HG02943 (cell line): ENCODE results near the gene CCDC89.

Experiments used
- ATAC-seq: cut with Tn5 transposase; IDR thresholded peaks from one replicate; pipeline ENCODE4 v1.9.1; 2021; ENCODE audit warnings: mild to moderate bottlenecking, low read depth, moderate library complexity; ENCODE audit not compliant: unreplicated experiment

Gene CCDC89

DNA sequence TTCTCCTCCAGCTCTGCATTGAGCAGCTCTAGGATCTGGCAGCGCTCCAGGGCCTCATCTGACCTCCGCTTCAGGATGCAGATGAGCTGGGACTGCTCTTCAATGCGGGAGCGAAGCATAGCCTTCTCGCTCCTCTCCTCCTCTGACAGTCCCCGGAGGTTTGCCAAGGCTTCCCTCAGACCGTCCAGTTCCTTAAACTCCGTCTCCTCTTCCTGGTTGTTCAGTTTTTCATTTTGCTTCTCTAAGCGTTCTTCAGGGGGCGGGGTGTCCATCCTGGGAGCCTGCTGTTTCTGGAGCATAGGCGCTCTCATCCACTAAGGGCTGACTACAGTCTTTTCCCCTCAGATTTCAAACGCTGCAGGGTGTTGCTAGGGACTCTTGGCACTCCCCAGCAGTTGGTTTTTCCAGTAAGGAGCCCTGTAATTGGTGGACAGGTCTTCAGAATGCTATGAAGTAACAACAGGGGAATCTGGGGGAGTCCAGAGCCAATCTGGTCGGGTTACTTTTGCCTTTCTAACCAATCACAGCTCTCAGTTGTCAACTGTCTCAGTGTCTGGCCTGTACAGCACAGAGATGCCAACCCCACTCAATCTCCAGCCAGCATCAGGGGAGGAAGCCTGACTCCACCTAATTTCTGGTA lies at the start of gene CCDC89:
TSS of gene CCDC89 (minus strand) at position 376 of the 640 bp plus-strand sequence. CDS start at position 311, 65 bp downstream.
- no peak for ATAC-seq

DNA sequence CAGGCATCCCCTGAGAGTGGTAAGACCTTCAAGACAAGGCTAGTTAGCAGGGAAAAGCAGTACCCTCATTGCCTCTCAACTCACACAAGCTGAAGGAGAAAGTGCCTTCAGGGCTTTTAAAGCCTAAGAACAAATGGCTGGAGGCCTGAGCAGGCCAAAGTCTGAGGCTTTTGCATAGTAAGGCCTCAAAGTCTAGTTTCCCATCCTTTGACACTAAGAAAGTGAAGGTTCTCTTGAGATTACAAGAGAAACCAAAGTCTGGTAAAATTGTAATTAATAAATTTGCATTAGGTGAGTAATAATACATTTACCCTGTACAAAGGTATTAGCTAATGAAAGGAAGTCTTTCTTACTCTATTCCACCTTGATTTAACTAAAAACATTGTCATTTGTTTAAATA lies 47.0 kb upstream of the CCDC89 start:
- peak; percentile 74 for ATAC-seq

DNA sequence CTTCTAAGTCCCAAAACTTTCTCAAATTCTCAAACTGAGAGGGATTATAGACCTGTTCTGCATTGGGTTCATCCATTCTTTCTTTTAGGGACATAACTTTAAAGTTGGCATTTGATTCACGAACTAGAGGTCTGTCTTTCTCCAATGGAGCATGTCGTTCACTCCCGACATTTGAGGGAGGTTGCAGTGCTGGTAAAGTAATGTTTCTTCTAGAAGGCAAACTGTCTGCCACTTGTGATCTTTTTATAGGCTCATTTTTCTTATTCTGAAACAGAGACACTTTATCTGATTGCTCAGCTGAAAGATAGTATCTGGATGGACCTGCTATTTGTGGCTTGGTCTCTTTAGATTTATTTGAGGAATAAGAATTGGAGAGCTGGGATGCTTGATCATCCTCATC lies 40.4 kb upstream of the CCDC89 start:
- ATAC-seq: no peak

DNA sequence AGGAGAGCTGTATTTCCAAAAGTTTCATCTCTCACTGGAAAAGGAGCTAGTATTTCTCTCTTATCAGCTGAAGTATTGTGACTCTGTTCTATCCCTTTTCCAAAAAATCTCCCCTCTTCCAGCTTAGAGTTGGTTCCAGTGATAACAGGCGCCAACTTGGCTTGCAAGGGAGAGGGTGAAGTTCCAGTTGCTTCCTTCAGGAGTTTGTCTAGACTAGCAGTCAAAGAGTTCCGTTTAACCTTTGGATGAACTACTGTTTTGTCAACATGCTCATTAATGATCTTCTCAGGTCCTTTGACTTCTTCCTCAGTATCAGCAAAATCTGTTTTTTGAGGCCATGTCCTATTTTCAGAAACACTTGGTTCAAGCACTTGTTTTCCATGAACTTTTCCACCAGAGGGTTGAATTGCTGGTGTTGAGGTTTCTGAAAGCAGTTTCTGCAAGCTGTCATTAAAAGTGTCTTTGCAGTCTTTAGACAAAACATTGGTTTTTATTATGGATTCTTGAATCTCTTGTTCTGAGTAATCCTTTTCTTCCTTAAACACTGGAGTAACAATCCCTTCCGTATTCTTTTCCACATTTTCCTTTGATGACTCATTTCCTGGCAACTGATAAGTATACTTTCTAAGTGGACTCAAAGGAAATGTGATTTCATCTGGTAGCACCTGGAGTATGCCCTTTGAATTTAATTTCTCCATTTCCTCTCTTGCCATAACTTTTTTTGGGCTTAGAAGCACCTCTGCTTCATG lies 39.7 kb upstream of the CCDC89 start:
- ATAC-seq: no peak

DNA sequence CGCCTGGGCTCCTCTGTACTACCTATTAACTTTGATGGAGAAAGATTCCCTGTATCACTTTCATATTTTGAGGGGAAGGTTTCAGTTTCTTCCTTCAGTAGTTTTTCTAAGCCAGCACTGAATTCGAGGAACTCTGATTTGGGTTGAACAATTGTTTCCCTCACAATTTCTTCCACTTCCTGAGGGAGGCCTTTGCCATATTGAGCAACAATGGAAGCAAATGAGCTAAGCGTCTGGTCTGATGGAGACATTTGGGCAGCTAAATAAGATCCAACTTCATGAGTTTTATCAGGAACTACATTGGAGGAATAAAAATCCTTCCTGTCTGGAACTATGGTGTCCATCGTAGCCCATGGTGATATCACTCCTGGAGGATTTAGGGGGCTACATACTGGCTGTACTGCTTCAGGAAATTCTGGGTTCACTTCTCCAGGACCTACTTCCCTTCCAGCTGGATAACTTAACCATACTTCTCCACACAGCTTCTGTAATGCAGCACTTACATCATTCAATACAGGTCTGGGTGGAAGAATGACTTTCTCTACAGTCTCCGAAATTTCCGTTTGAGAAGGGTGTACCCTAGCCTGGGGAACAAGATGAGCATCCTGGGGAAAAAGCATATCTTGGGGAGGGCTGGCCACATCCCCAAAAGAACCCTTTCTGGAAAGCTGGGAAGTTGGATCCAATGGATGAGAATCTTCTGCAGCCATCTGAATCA lies 38.9 kb upstream of the CCDC89 start:
- no peak for ATAC-seq

DNA sequence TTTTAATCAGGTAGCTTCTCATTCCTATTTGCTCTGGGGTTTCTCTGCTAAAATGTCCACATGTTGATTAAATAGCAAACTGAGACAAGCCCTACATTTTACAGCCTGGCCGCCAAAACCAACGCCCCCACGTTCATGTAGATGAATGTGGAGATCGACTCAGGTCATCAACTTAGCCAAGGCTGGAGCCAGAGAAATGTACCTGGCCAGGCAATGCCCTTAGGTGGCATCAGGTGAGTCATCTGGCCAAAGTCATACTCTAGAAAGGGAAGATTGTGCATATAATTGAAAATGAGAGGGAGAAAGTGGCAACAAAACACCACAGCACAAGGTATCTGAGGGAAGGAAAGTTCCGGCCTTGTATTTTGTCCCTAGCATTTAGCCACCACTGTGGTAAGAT lies 37.1 kb upstream of the CCDC89 start:
- no peak for ATAC-seq

DNA sequence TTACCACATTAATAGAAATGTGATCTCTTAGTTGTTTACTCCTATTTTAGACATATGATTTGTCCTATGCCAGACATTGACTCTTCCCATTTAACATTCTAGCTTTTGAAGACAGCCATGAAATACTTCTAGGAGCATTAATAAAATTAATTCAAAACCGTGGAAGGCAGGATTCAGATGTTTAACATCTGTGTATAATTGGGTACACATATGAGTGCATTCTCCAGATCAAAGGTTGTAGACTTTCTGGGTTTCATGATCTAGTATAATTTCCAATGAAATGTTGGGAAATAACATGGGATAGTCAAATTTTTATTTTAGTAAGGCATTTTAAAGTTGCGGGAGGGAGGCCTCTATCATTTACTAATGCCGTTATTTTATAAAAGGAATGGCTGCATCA lies 35.2 kb upstream of the CCDC89 start:
- no peak for ATAC-seq

DNA sequence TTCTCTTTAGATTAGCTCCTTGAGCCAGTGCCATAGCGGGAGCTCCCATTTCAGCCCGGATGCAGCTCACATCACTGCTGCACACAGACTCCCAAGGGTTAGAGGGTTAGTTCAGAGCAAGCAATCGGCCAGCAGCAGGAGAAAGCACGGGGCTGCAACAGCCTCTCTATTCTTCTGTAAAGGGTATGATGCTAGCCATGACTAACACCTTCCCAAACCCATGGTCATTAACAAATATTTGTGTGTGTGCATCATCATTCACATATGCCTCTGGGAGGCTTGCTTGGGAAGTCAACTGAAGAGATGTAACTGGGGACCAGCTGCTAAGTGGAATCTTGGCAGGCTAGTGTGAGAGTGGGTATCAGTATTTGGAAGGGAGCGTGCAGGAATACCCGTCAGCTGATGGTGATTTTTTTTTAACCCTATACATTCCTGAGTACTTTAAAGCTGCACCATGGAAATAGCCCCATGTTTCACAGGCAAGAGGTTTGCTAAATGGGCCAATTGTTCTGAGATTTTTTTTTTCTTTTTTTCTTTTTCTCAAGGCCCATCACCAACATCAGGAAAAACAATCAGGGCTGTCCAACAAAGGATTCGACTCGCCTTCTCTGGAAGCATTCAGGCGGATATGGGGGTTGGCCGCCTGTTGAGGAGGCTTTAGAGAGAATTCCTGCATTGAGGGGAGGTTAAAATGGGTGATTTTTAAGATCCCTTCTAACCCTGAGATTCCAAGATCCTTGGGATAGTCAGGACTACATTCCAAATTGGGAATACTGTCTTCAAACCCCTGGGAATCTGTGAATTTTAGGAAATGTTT lies 33.2 kb upstream of the CCDC89 start:
- ATAC-seq: no peak

DNA sequence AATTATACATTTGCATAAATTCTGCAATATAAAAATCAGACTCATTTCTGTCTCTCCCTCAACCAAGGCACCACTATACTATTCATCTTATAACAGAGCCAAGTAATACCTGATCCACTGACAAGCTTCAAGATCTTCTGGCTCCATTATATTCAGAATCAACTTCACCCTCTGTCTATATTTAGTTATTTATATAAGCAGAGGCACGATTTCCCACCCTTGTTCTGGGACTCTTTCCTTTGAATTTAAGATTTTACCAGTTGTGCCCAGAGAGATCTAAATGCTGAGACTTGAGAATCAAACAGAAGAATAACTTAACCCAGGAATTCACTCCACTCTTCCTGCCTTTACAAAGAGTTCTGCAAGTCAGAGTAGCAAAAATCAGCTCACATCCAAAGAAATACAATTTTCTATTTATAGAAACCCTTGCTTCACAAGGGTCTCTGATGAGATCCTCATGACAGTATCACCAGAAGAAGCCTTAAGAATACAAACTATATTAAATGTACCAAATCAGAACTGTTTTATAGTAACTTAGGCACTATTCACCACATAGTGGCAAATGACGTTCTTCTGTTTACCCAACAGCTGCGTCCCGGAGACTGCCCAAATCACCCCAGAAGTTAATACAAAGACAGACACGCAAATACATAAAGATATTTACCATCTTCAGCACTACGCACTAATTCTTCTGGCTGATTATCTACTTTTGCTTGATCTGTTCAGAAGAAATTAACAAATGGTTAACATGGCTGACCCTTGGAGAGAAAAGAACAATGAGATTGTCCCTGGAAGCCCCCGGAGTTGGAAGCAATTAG lies 32.3 kb upstream of the CCDC89 start:
- no peak for ATAC-seq

DNA sequence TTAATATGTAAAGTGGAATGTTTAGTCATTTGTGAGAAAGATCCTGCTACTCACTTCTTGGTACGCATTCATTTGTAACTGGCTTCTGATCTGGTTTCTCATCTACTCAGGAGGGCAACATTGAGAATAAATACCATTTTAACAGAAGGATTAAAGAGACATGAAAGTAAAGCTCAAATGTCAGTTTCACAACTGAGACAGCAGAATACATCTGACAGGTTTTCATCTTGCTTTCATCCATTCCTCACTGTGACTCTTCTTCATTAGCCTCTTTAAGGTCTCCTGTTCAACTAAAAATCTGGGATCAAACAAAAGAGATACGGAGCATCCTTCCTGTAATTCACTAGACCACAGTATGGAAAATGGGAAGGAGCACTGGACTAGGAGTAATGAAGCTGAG lies 31.4 kb upstream of the CCDC89 start:
- no peak for ATAC-seq

DNA sequence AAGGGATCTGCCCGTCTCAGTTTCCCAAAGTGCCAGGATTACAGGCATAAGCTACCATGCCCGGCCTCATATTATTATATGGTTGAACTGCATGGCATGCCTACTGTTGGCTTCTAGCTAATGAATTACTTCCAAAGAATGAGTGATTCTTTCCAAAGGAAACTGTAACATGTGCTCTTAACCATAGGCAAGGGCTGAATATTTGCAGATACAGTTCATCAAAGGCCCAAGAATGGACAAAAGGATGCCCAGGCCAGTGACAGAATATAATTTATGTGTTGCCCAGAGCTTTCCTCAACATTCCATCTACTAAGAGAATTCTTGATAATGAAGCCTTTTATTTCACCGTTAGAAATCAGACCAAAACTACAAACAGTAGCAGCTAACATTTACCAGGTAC lies 27.0 kb upstream of the CCDC89 start:
- no peak for ATAC-seq

DNA sequence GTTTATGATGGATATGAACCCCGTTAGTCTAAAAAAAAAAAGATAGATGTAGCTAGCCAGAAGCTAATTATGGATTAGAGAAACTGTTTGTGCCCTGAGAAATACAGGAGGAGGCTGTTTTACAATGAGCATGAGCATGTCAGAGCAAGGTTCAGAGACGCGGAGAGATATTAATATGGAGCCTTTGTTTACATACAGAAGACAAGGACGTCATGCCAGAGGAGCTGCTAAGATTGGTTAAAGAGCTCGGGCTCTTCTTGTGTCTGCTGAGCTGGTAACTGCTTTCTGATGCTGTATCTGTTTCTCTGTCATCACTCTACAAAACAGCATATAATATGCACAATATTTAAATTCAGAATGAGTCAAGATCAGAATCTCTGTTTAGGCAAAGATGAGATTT lies 24.9 kb upstream of the CCDC89 start:
- ATAC-seq: no peak

DNA sequence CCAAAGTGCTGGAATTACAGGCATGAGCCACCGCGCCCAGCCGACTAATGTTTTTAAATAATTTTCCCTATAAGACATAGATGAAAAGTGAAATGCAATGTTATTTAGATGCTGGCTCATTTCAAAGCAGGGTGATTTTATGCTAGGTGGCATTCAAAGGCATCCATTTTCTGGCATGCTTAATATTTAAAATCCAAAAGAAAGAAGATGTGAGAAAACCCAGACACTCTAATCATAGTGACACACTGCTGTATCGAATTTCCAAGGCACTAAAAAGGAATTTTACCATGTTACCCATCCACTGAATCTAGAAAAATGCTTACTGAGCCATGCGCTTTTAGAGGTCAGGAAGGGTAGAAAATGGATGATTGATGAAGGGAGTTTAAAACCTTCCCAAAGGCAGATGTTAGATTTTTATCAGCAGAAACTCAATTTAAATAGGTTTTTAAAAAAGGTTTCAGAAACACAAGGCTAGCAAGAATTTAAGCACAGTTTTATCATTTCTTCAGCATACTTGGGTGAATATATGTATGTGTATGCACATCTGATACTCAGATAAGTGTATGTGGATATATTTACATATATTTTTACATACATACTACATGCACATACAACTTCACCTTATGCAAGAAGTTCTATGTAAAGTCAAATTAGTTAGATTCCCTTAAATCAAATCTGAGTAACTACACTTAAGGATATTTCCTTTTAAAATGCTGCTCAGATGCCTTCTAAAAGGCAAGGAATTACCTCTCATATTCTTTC lies 24.1 kb upstream of the CCDC89 start:
- no peak for ATAC-seq

DNA sequence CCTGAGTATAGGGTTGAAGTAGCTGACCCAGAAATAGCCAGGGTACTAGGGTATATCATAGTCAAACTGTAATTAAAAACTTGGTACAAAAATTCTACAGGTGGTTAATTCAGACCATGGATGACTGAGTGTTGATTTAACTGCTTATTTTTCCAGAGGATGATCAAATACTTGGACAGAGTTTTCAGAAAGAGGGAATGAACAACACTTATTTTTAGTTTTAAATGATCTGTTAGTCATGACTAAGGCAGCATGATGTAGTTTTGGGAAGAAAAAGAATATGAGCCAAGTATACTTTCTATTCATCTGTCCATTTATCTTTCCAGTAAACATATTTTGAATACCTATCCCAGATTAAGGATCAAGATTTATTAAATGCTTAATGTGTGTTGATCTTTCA lies 19.8 kb upstream of the CCDC89 start:
- no peak for ATAC-seq

DNA sequence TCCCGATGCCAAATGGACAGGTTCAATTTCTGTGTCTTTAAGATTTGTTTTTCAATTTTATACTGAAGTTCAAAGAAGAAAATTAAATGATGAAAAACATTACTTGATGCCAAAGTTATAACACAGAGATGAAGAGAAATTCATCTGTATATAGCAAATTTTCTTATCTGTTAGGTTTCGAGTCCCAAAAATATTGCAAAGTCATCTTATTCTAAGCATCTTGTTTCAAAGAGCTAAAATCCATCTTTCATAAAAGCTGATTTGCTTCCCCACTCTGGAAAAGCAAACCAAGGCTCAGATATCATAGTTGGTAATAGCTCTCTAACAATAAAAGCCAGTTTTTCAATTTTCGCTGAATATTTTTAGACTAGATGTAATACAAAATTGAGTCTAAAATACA lies 19.0 kb upstream of the CCDC89 start:
- no peak for ATAC-seq

DNA sequence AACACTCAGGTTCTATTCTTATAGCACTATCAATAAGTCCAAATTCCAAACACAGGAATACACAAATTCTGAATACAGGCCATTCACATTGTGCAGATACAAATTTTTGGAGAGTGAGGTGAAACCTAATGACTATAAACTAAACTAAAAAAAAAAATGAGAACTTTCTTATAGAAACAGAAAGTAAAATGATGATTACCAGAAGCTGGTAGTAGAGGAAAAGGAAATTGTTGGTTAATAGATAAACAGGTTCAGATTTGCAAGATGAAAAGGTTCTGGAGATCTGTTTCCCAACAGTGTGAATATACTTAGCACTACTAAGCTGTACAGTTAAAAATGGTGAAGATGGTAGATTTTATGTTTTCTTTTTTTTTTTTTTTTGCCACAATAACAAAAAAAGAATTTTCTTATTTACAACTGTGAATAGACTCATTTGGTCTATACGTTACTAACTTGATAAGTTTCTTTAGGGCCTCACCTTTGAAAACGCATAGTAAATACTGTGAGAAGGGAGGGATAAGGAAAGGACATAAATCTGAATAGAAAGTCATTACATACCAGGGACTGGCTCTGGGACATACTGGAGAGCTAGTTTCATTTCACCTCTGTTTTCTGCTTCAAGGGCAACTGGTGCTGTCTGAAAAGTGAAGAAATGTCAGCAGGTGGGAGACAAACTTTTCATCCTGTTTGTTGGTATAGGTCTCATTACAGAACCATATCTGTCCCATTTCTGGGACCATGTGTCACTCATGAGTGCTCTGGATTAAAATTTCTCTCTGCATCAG lies 14.2 kb upstream of the CCDC89 start:
- ATAC-seq: peak; percentile 84

DNA sequence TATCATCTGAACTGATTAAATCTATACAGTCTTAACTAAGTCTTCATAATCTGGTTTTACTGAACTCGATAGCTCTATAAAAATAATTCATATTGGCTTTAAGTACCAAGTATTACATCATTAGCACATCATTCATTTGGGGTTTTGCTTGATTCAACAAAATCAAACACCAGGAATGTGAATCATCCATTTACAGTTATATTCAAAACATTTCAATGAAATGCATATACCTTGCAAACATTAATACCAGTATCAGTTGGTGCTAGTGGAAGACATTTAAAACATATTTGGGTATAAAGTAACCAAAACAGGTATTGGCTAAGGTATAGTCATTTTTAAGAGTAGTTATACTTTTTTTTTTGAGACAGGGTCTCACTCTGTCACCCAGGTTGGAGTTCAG lies 12.2 kb upstream of the CCDC89 start:
- ATAC-seq: no peak

DNA sequence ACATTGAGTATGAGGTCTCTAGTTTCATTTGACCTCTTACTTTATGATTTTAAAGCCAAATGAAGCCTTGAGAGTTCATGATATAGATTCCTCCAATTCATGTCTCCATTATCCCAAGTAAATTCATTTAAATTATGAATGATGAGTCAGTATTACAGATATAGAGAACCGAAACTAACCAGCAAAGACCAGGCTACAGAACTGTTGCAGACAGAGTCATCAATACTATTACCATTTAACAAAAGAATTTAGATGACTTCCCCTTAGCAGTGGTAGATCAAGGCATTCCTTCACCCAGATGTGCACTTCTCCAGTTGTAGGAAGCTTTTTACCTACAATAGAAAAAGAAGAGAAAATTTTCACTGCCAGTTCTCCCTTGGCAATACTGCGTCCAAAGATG lies 11.8 kb upstream of the CCDC89 start:
- ATAC-seq: no peak

DNA sequence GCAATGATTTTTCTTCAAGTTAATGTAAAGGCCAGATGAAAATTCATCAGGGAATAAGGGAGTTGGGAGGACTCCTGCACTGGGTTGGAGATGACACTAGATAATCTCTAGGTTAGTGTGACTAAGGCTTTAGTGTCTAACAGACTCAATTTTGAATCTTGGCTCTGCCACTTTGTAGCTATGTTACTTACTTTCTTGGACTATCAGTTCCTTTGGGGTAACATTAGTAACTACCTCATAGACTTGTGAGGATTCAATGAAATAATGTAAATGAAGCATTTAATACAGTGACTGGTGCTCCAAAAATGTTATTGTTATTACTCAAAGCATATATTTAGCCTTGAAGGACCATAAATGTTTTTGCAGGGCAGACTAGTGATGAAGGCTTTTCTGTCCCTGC lies 9.6 kb upstream of the CCDC89 start:
- no peak for ATAC-seq
